A549 (cell line): ENCODE data around the gene SURF1.

ENCODE experiments used
- BHLHE40 ChIP-seq: IDR thresholded peaks from 2 replicates; pipeline ENCODE4 v1.6.1; 2012; ENCODE audit warnings: low read depth, low read length, inconsistent platforms
- CTCF ChIP-seq: fragments of >200 bp; sonication (Bioruptor Twin); formaldehyde crosslinking; IDR thresholded peaks from 3 replicates; pipeline ENCODE4 v1.5.1; 2016
- EHF ChIP-seq: fragments of 250-450 bp; sonication (Bioruptor Pico); IDR thresholded peaks from 2 replicates; pipeline ENCODE4 v1.5.0; 2020; ENCODE audit warnings: mild to moderate bottlenecking
- EP300 ChIP-seq, 2 experiments: fragments of >200 bp; sonication (Bioruptor Twin); formaldehyde crosslinking; IDR thresholded peaks; 2 replicates in 1 of 2; 3 replicates in 1 of 2; pipeline ENCODE4 v1.6.1; 2016 to 2017
- MAZ ChIP-seq: fragments of 150-350 bp; IDR thresholded peaks from 2 replicates; pipeline ENCODE4 v1.6.1; 2014; ENCODE audit warnings: antibody characterized with exemption, low read depth, low read length, borderline replicate concordance
- POLR2A ChIP-seq: IDR thresholded peaks from 2 replicates; pipeline ENCODE4 v1.6.1; 2012; ENCODE audit warnings: mild to moderate bottlenecking, low read length
- RCOR1 ChIP-seq: fragments of 150-350 bp; IDR thresholded peaks from 2 replicates; pipeline ENCODE4 v1.6.1; 2014; ENCODE audit warnings: antibody characterized with exemption, low read length, low read depth
- RFX5 ChIP-seq: fragments of 450-650 bp; IDR thresholded peaks from 2 replicates; pipeline ENCODE4 v1.7.1; 2014; ENCODE audit warnings: antibody characterized with exemption, mild to moderate bottlenecking, moderate library complexity
- TF ChIP-seq, protein P1 (sequence below): fragments of 200-600 bp; sonication (generic); IDR thresholded peaks from 2 replicates; pipeline ENCODE4 v1.6.1; 2016; ENCODE audit warnings: antibody characterized with exemption, mild to moderate bottlenecking, moderate library complexity

DNA sequence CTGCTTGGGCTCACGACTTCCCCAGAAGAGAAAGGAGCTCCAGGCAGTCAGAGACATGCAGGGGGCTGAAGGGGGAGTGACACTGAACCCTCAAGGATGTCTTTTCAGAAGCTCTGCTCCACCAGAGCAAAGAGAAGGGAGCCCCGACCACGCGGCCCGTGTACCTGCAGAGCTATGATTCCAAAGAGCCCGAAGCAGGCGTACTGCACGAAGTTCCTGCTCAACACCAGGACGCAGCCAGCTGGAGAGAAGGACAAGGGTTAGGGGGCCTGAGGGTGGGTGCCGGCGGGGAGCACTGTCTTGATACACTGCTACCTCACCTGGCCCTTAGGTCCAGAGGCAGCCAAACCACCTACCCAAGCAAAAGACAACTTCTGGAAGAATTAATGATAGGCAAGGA is 10.1 kb upstream of the SURF1 start:
- TF ChIP-seq CTCF, result no peak
- no peak for TF ChIP-seq EP300 (IDR thresholded peaks at IDR 0.05)
- no peak for TF ChIP-seq EHF (CRISPR knock-in tag)
- no peak for TF ChIP-seq POLR2A
- TF ChIP-seq RCOR1, result no peak
- TF ChIP-seq BHLHE40, result no peak
- TF ChIP-seq, protein P1, sequence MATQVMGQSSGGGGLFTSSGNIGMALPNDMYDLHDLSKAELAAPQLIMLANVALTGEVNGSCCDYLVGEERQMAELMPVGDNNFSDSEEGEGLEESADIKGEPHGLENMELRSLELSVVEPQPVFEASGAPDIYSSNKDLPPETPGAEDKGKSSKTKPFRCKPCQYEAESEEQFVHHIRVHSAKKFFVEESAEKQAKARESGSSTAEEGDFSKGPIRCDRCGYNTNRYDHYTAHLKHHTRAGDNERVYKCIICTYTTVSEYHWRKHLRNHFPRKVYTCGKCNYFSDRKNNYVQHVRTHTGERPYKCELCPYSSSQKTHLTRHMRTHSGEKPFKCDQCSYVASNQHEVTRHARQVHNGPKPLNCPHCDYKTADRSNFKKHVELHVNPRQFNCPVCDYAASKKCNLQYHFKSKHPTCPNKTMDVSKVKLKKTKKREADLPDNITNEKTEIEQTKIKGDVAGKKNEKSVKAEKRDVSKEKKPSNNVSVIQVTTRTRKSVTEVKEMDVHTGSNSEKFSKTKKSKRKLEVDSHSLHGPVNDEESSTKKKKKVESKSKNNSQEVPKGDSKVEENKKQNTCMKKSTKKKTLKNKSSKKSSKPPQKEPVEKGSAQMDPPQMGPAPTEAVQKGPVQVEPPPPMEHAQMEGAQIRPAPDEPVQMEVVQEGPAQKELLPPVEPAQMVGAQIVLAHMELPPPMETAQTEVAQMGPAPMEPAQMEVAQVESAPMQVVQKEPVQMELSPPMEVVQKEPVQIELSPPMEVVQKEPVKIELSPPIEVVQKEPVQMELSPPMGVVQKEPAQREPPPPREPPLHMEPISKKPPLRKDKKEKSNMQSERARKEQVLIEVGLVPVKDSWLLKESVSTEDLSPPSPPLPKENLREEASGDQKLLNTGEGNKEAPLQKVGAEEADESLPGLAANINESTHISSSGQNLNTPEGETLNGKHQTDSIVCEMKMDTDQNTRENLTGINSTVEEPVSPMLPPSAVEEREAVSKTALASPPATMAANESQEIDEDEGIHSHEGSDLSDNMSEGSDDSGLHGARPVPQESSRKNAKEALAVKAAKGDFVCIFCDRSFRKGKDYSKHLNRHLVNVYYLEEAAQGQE, result no peak
- TF ChIP-seq MAZ, result no peak
- no peak for TF ChIP-seq RFX5
